Tongue (tissue), 2 donors: ENCODE data around the gene SOX8. TPM values are rescaled to one million over a fixed set of nuclear protein-coding genes. Genes with fewer than 3 reads are reported as not detected.

Experiments used
- DNase-seq: peaks from one replicate; pipeline ENCODE4 v3.0.0-alpha.2; 2015
- total RNA-seq: library from RNA; depleted of rRNA; stranded (reverse); fragments of >200 nt; gene quantifications from one replicate; pipeline ENCODE4 v1.2.3, GENCODE V29; 2014

The SOX8 gene
- total RNA-seq, 1 donor from 2014 or later, result 55.6 TPM

DNA sequence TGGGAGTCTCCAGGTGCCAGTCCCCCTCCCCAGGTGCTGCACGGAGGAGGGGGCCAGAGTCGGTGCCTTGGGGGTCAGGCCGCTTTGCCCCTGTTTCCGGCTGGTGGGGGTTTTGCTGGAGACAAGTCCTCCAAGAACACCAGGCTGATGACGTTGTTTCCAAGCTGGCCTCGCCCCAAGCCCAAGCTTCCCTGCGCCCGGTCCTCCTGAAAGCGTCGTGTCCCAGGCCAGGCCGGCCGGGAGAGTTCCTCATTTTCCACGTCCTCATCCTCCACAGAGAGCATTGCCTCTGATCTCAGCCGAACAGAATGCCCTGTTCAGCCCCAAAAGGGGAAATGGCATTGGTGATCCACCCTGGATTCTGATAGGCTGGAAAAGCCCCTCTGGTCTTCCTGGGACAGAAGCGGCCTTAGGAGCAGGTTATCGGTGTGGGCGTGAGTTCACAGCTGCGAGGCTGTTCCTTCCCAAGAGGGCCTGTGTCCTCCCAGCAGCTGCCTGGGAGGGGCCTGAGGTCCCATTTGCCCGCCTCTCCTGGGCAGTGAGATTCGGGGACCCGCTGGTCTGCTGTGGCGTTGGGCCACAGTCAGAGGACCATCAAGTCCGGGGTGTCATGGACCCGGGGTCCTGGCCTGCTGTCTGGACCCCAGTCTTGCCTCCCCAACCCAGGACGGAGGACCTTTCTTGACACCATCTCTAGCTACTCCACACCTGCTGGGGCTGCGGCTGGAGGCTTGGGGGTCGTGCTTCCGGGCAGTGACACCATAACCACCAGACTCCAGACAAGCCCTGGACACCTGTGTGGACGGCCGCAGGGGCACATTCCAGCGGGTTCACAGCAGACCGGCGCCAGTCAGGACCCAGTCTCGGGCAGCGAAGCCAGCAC lies 7.1 kb downstream of the SOX8 start:
- DNase-seq, result peak; percentile 67

DNA sequence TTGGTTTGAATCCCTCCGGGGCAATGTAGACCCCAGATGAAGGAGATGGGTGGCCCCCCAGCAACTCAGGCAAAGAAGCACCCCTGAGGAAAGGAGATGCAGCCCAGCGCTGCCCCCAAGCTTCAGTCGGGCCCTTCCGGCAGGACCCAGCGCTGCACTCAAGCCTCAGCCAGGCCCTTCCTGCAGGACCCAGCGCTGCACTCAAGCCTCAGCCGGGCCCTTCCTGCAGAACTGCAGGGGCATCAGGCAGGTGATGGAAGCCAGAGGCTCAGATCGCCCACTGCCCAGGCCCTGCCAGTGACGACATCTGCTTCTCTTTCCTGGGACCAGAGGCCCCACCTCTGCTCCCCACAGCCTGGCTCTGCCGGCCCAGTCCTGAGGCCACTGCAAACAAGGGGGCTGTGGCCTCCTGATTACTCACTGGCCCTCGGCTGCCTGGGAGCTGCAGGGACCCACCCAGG lies 7.8 kb downstream of the SOX8 start:
- DNase-seq, result no peak

- no peak for DNase-seq
These were observed 9.1 kb downstream of the SOX8 start for GRCh38 chr16:990516-991291.

DNA sequence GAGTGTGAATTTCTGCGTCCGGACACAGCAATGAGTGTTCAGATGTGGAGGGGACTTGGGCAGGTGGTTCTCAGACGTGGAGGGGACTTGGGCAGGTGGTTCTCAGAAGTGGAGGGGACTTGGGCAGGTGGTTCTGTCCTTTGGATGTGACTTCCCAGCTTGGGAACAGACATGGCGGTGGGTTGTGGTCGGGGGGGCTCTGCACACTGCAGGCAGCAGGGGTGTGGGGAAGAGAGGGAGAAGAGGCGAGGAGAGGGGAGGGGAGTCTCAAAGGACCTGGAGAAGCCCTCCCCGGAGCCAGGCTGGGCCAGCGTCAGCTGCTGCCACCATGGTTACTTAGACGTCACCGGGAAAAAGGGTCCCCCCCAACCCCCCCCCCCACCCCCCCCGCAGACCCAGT lies 9.8 kb downstream of the SOX8 start:
- DNase-seq, result no peak

GRCh38 chr16:991773-992172 lies 10.2 kb downstream of the SOX8 start:
- no peak for DNase-seq

DNA sequence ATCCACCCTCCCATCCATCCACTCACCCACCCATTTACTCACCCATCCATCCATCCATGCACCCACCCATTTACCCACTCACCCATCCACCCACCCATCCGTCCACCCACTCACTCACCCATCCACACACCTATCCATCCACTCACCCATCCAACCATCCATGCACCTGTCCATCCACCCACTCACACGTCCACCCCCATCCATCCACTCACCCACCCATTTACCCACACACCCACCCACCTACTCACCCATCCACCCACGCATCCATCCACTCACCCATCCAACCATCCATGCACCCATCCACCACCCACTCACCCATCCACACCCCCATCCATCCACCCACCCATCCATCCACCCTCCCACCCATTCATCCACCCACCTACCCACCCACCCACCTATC lies 12.2 kb downstream of the SOX8 start:
- no peak for DNase-seq

- DNase-seq, result no peak
These were observed 13.5 kb downstream of the SOX8 start for GRCh38 chr16:995087-995486.

GRCh38 chr16:995783-996182 lies 14.2 kb downstream of the SOX8 start:
- no peak for DNase-seq

- no peak for DNase-seq
These were observed 15.1 kb downstream of the SOX8 start for GRCh38 chr16:996681-997080.

DNA sequence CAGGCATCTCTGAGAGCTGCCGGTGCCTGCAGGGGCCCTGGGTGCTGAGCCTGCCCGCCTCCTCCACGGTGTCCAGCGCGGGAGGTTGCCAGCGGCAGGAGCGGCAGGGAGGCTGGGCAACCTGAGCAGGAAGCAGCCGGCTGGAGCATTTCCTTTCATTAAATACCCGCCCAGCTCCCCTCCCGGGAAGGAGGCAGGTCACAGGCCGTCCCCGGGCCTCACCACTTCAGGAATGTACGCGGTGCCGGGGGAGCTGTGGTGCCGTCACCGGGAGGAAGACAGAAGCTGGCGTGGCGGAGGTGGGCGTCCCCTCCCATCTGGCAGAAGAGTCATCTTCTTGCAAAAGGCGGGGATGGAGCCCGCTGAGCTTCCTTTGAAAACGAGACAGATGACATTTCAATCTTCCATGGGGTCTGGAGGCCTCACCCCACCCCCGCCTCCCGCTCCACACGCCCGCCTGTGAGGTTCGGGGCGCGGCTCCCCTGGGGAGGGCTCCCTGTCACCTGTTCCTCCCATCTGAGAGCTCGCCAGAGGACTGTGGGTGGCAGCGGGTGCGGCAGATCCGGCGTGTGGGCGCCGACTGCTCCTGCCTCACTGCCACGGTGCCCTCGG lies 16.0 kb downstream of the SOX8 start:
- peak; percentile 69 for DNase-seq

- DNase-seq, result no peak
These were observed 16.6 kb downstream of the SOX8 start for GRCh38 chr16:998211-998610.

DNA sequence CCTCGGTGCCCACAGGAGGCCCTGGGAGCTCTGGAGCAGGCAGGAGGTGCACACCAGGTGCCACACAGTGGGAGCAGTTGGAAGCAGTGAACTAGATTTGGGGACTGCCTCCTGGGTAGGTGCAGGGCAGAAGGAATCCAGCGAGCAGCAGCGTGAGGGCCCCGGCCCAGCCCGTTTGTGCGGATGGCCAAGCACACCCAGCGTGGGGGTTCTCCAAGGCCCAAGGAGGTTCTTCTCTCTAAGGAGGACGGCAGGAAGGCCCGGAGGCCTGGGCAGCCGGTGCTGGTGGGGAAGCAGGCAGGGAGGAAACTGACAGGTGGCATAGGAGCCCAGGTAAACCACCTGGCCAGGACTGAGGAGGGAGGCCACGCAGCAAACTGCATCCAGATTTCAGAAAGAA lies 17.0 kb downstream of the SOX8 start:
- no peak for DNase-seq

GRCh38 chr16:999677-1000076 lies 18.1 kb downstream of the SOX8 start:
- DNase-seq, result no peak

- no peak for DNase-seq
These were observed 19.0 kb downstream of the SOX8 start for GRCh38 chr16:1000608-1001007.

- DNase-seq, result no peak
These were observed 19.5 kb downstream of the SOX8 start for GRCh38 chr16:1001096-1001495.

DNA sequence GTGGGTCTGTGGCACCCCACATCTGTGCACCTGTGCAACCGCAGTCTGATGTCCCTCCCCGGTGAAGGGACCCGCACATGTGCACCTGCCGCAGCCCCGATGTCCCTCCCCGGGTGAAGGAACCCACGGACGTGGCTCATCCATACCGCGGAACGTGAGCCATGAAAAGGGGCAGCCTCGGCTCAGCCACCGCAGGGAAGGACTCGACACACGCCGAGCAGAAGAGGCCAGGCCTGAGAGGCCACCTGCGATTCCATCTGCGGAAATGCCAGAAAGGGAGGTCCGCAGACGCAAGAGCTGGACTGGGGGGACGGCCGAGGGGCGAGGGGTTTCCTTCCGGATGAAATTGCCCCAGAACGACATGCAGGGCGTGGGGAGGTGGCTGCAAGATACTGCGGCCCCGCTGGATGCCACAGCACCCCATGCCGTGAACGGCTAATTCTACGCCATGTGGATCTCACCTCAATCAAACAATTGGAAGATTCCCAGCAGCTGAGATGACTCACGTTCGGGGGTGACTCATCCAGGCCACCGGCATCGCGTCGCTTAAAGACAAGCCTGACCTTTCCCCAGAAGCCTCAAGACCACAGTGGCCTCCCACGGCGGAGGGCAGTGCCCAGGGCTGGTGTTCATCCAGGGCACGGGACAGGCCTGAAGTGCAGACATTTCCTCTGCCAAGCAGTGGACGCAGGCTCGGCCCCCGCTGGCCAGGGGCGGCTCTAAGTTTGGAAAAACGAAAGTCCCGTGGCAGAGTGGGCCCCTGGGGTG lies 21.0 kb downstream of the SOX8 start:
- DNase-seq, result no peak

- DNase-seq, result no peak
These were observed 22.1 kb downstream of the SOX8 start for GRCh38 chr16:1003391-1004347.

- DNase-seq, result no peak
These were observed 23.7 kb downstream of the SOX8 start for GRCh38 chr16:1005286-1005685.

DNA sequence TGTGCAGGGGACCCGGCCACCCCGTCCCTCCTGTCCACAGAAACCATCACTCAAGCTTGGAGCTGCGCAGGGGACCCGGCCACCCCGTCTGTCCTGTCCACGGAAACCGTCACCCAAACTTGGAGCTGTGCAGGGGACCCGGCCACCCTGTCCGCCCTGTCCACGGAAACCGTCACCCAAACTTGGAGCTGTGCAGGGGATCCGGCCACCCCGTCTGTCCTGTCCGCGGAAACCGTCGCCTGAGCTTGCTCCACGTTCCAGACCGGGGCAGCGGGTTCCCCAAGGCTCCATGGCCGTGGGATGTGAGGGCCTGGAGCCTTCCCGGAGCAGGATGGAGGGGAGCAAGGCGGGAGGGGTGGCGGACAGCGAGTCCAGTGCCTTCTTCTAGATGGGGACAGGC lies 25.2 kb downstream of the SOX8 start:
- no peak for DNase-seq

- DNase-seq, result no peak
These were observed 25.8 kb downstream of the SOX8 start for GRCh38 chr16:1007284-1007850.

- no peak for DNase-seq
These were observed 26.5 kb downstream of the SOX8 start for GRCh38 chr16:1008085-1008484.
